ENCODE data around the gene MRM3. TPM values are rescaled to one million over a fixed set of nuclear protein-coding genes. Genes with fewer than 3 reads are reported as not detected.
"Not testable (repeated sequence)": the region's sequence is repeated elsewhere in the genome, so short reads cannot be mapped to it uniquely, and the experiment has no call there.

MRM3 gene
- total and polyA plus RNA-seq, 7 donors, result 17.2 to 36.2 (median 25.9) TPM

DNA sequence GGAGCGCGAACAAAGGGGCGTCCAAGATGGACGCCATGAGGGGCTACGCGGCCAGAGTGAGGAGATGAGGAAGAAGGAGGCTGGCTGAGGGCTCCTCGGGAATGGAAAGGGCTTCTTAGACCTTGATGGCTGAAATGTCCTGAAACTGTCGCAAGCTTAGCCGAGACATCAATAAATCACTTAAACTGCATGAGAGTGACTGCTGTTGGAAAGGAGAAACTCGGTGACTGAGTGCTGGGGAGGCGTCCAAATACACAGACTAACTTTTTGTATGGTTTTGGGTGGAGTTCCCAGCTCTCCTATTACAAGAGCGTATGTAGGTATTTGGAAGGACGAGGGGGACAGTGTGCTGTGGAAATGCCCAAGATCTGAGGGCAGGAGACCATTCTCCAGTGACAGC is 28.7 kb upstream of the MRM3 start:
- Histone ChIP-seq H3K4me1 (peaks cover 7% of the 10 kb centered on the region), H3K36me3 (ENCODE audit: insufficient read depth in 1 of 2, low read depth in 1 of 2) (peaks cover 3 to 17% of the 10 kb centered on the region in 2 donors), H3K27ac (no peak overlapping the region), H3K4me3 (no peak overlapping the region), H3K9me3 (no peaks in the 10 kb centered on the region), H3K27me3 (ENCODE audit: insufficient read depth in 3 of 3, low read length in 2 of 3) (no peaks in the 10 kb centered on the region)
- 76 to 78% (median 76%) methylated on average over 13 of the region's 13 CpGs for WGBS, 3 donors
- ATAC-seq, result no peak
- TF ChIP-seq, protein P1, sequence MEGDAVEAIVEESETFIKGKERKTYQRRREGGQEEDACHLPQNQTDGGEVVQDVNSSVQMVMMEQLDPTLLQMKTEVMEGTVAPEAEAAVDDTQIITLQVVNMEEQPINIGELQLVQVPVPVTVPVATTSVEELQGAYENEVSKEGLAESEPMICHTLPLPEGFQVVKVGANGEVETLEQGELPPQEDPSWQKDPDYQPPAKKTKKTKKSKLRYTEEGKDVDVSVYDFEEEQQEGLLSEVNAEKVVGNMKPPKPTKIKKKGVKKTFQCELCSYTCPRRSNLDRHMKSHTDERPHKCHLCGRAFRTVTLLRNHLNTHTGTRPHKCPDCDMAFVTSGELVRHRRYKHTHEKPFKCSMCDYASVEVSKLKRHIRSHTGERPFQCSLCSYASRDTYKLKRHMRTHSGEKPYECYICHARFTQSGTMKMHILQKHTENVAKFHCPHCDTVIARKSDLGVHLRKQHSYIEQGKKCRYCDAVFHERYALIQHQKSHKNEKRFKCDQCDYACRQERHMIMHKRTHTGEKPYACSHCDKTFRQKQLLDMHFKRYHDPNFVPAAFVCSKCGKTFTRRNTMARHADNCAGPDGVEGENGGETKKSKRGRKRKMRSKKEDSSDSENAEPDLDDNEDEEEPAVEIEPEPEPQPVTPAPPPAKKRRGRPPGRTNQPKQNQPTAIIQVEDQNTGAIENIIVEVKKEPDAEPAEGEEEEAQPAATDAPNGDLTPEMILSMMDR (IDR thresholded peaks at IDR 0.05), result no peak
- intact Hi-C loops (cut with DNase I), result no loop called here
- DNase-seq, result no peak

DNA sequence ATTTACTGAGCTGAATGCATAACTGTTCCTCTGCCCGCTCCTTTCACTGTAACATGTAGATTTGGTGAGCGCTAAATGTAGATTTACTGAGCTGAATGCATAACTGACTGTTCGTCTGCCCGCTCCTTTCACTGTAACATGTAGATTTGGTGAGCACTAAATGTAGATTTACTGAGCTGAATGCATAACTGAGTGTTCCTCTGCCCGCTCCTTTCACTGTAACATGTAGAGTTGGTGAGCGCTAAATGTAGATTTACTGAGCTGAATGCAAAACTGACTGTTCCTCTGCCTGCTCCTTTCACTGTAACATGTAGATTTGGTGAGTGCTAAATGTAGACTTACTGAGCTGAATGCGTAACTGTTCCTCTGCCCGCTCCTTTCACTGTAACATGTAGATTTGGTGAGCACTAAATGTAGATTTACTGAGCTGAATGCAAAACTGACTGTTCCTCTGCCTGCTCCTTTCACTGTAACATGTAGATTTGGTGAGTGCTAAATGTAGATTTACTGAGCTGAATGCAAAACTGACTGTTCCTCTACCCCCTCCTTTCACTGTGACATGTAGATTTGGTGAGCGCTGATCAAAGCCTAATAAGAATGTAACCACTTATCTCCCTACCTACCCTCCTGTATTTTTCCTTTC is 26.7 kb upstream of the MRM3 start:
- H3K4me1 ChIP-seq; DNase-seq; H3K9me3 ChIP-seq; H3K27ac ChIP-seq; H3K27me3 ChIP-seq (ENCODE audit: insufficient read depth in 3 of 3, low read length in 2 of 3); H3K4me3 ChIP-seq; intact Hi-C loops (cut with DNase I); ATAC-seq: not testable (repeated sequence)
- peaks cover 3 to 35% of the 10 kb centered on the region in 2 donors for H3K36me3 ChIP-seq (ENCODE audit: insufficient read depth in 1 of 2, low read depth in 1 of 2)
- 96 to 98% (median 97%) methylated on average over 9 of the region's 9 CpGs for WGBS, 3 donors

DNA sequence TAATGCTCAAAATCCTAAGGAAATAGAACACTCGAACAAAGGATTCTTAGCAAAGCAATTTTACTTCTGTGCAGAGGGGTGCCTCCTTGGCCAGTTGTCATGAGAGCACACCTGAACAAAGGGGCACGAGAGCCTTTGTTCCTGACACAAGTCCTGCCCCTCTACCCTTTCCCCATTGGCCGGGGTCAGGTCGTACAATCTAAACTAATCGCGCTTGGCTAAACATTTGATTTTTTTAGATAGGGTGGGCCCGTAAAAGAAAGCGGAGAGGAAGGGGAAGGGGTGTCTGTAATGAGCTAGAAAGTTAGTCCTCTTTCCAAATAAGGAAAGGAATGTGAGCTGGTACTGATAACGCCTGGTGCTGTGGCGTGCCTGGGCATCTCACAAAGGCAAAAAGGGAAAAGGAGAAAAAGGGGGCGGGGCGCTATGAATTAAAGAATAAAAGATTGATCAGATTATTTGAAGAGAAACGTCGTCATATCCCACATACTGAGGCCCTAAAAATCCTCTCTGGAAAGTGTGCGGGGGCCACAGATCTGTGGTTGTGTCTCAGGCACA is 26.1 kb upstream of the MRM3 start:
- DNase-seq; ATAC-seq; H3K4me1 ChIP-seq; H3K9me3 ChIP-seq; H3K27me3 ChIP-seq (ENCODE audit: insufficient read depth in 3 of 3, low read length in 2 of 3); H3K4me3 ChIP-seq; intact Hi-C loops (cut with DNase I); H3K27ac ChIP-seq: not testable (repeated sequence)
- H3K36me3 ChIP-seq (ENCODE audit: insufficient read depth in 1 of 2, low read depth in 1 of 2), result peaks cover 3 to 35% of the 10 kb centered on the region in 2 donors
- WGBS, 3 donors, result 76 to 88% (median 82%) methylated on average over 15 of the region's 15 CpGs

DNA sequence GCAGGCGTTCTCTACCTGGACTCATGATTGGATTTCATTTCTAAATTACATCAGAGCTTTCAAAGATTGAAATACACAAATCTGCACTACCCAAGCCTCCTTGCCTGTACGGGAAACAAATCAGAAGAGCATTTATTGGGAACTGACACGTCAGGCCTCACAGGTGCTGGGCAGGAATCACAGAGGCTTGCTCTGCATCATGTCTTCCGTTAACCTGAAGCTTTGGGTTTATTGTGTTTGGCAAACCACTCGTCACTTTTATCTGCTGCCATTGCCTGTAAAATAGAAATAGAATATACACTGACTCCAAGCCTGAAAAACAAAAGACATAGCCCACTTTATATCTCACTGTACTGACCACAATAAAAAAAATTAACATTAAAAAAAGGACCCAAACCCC is 22.2 kb upstream of the MRM3 start:
- ATAC-seq (no peak), DNase-seq (no peak)
- 82 to 89% (median 85%) methylated on average over 5 of the region's 5 CpGs for WGBS, 3 donors
- peaks cover 3 to 71% of the 10 kb centered on the region in 2 donors for H3K36me3 ChIP-seq (ENCODE audit: insufficient read depth in 1 of 2, low read depth in 1 of 2)
- intact Hi-C loops (cut with DNase I), result no loop called here
- no peak overlapping the region for H3K27ac ChIP-seq
- H3K27me3 ChIP-seq (ENCODE audit: insufficient read depth in 3 of 3, low read length in 2 of 3), result no peaks in the 10 kb centered on the region
- H3K4me1 ChIP-seq, result no peaks in the 10 kb centered on the region
- H3K4me3 ChIP-seq, result no peak overlapping the region
- no peaks in the 10 kb centered on the region for H3K9me3 ChIP-seq
- TF ChIP-seq, protein P1 (IDR thresholded peaks at IDR 0.05), result no peak

DNA sequence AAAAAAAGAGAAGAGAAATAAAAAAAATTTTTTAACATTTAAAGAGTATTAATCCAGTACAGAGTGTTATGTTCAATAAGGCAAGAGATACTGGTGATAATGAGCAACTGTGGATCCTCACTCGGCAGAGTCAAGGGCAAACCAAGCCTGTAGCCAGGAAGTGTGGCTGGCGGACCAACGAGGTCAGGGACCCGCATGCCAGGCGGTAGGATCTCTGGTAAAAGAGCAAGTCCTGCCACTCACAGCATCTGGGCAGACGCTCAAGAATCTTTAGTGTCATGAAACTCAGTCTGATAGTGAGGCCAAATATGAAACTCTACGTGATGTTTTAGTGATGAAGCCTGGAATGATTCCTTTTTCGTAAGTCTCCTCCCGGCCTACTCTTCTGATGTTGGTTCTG is 21.8 kb upstream of the MRM3 start:
- DNase-seq (no peak), ATAC-seq (peak in 2 of 4 donors; percentile 52 to 72)
- Histone ChIP-seq H3K27ac (no peak overlapping the region), H3K36me3 (ENCODE audit: insufficient read depth in 1 of 2, low read depth in 1 of 2) (peaks cover 3 to 76% of the 10 kb centered on the region in 2 donors), H3K27me3 (ENCODE audit: insufficient read depth in 3 of 3, low read length in 2 of 3) (no peaks in the 10 kb centered on the region), H3K9me3 (no peaks in the 10 kb centered on the region), H3K4me3 (no peak overlapping the region), H3K4me1 (no peaks in the 10 kb centered on the region)
- WGBS, 3 donors, result 35 to 59% (median 45%) methylated on average over 9 of the region's 9 CpGs
- intact Hi-C loops (cut with DNase I), result no loop called here
- TF ChIP-seq, protein P1 (IDR thresholded peaks at IDR 0.05), result no peak

All from psoas muscle (tissue), 8 donors.